NCI-H187 (cell line): ENCODE measurements around the gene AP5M1.
A peak's percentile ranks its signal among the peaks of the same experiment; 100 is the strongest.
"Not testable (repeated sequence)": the region's sequence is repeated elsewhere in the genome, so short reads cannot be mapped to it uniquely, and the experiment has no call there.

Source experiments
- DNase-seq, 2 experiments: peaks; one replicate each; lab custom pipeline; 2025; lab: John Stamatoyannopoulos, UW

AP5M1 gene

GRCh38 chr14:57268161-57269069 is at the start of gene AP5M1, which contains the start of gene EXOC5:
Gene AP5M1, plus strand, starts transcription at chr14:57268971. Its CDS starts 344 bp downstream, at chr14:57269315.
Gene EXOC5, minus strand, starts transcription at chr14:57268905. Its CDS starts 257 bp downstream, at chr14:57268648.
- DNase-seq: peak; percentile 94

- no peak for DNase-seq
Observed at GRCh38 chr14:57221931-57222330, 46.8 kb upstream of the AP5M1 start.

GRCh38 chr14:57227083-57227482 is 41.7 kb upstream of the AP5M1 start:
- no peak for DNase-seq

- not testable (repeated sequence) for DNase-seq
Observed at GRCh38 chr14:57228320-57228719, 40.5 kb upstream of the AP5M1 start.

GRCh38 chr14:57232006-57232405 is 36.8 kb upstream of the AP5M1 start:
- no peak for DNase-seq

GRCh38 chr14:57240115-57240514 is 28.7 kb upstream of the AP5M1 start:
- DNase-seq: not testable (repeated sequence)

- DNase-seq: no peak
Observed at GRCh38 chr14:57243320-57243719, 25.5 kb upstream of the AP5M1 start.

GRCh38 chr14:57244106-57244505 is 24.7 kb upstream of the AP5M1 start:
- no peak for DNase-seq

GRCh38 chr14:57245941-57246340 is 22.8 kb upstream of the AP5M1 start:
- DNase-seq: no peak

GRCh38 chr14:57246933-57247657 is 21.7 kb upstream of the AP5M1 start:
- DNase-seq: no peak

- DNase-seq: no peak
Observed at GRCh38 chr14:57254884-57255283, 13.9 kb upstream of the AP5M1 start.

GRCh38 chr14:57258221-57258620 is 10.6 kb upstream of the AP5M1 start:
- DNase-seq: not testable (repeated sequence)

- no peak for DNase-seq
Observed at GRCh38 chr14:57259672-57260071, 9.1 kb upstream of the AP5M1 start.

- DNase-seq: no peak
Observed at GRCh38 chr14:57261604-57262003, 7.2 kb upstream of the AP5M1 start.

- DNase-seq: no peak
Observed at GRCh38 chr14:57262117-57262516, 6.7 kb upstream of the AP5M1 start.

GRCh38 chr14:57266065-57266464 is 2.7 kb upstream of the AP5M1 start:
- DNase-seq: no peak

GRCh38 chr14:57273236-57273635 is 4.5 kb downstream of the AP5M1 start:
- no peak for DNase-seq

GRCh38 chr14:57274551-57274950 is 5.8 kb downstream of the AP5M1 start:
- DNase-seq: no peak

- DNase-seq: no peak
Observed at GRCh38 chr14:57275023-57275664, 6.4 kb downstream of the AP5M1 start.

- DNase-seq: no peak
Observed at GRCh38 chr14:57277062-57277461, 8.3 kb downstream of the AP5M1 start.

- no peak for DNase-seq
Observed at GRCh38 chr14:57287745-57288144, 19.0 kb downstream of the AP5M1 start.

- no peak for DNase-seq
Observed at GRCh38 chr14:57290751-57291150, 22.0 kb downstream of the AP5M1 start.
